COLO668 (cell line): ENCODE measurements around the gene EPHA3.

Experiments
- DNase-seq: peaks from one replicate; lab custom pipeline; 2025; ENCODE audit not compliant: unreplicated experiment; lab: John Stamatoyannopoulos, UW

The EPHA3 gene

GRCh38 chr3:89434621-89435380 lies 327.4 kb downstream of the EPHA3 start:
- no peak for DNase-seq

- no peak for DNase-seq
Observed at GRCh38 chr3:89436846-89437245, 329.4 kb downstream of the EPHA3 start.

GRCh38 chr3:89440386-89440785 lies 333.0 kb downstream of the EPHA3 start:
- DNase-seq, result no peak

GRCh38 chr3:89441141-89441540 lies 333.7 kb downstream of the EPHA3 start:
- no peak for DNase-seq

GRCh38 chr3:89446593-89446992 lies 339.2 kb downstream of the EPHA3 start:
- no peak for DNase-seq

- DNase-seq, result no peak
Observed at GRCh38 chr3:89447243-89447642, 339.8 kb downstream of the EPHA3 start.

GRCh38 chr3:89449086-89449485 lies 341.7 kb downstream of the EPHA3 start:
- DNase-seq, result no peak

- no peak for DNase-seq
Observed at GRCh38 chr3:89452066-89452465, 344.6 kb downstream of the EPHA3 start.

- DNase-seq, result no peak
Observed at GRCh38 chr3:89455240-89455639, 347.8 kb downstream of the EPHA3 start.

GRCh38 chr3:89467898-89468363 lies 360.5 kb downstream of the EPHA3 start:
- DNase-seq, result no peak

GRCh38 chr3:89472101-89472500 lies 364.7 kb downstream of the EPHA3 start:
- DNase-seq, result no peak

GRCh38 chr3:89474333-89475130 lies 367.1 kb downstream of the EPHA3 start:
- DNase-seq, result no peak

GRCh38 chr3:89488800-89489580 lies 381.6 kb downstream of the EPHA3 start:
- DNase-seq, result no peak

- no peak for DNase-seq
Observed at GRCh38 chr3:89490129-89490528, 382.7 kb downstream of the EPHA3 start.

- no peak for DNase-seq
Observed at GRCh38 chr3:89494734-89495133, 387.3 kb downstream of the EPHA3 start.

GRCh38 chr3:89503891-89504391 lies 396.5 kb downstream of the EPHA3 start:
- DNase-seq, result no peak

GRCh38 chr3:89504432-89504831 lies 397.0 kb downstream of the EPHA3 start:
- no peak for DNase-seq

- DNase-seq, result no peak
Observed at GRCh38 chr3:89506462-89507103, 399.2 kb downstream of the EPHA3 start.

GRCh38 chr3:89521328-89521727 lies 413.9 kb downstream of the EPHA3 start:
- no peak for DNase-seq

GRCh38 chr3:89522155-89522554 lies 414.7 kb downstream of the EPHA3 start:
- DNase-seq, result no peak

- DNase-seq, result no peak
Observed at GRCh38 chr3:89525609-89526008, 418.2 kb downstream of the EPHA3 start.
